GM12874 (cell line): ENCODE results near the gene CPSF4L.

Experiments used
- TF ChIP-seq, protein P1 (sequence below): IDR thresholded peaks from 2 replicates; pipeline ENCODE4 v1.5.1; 2011; ENCODE audit warnings: low read depth, mild to moderate bottlenecking, control low read depth, low read length, moderate library complexity; ENCODE audit not compliant: insufficient read depth

Gene CPSF4L

DNA sequence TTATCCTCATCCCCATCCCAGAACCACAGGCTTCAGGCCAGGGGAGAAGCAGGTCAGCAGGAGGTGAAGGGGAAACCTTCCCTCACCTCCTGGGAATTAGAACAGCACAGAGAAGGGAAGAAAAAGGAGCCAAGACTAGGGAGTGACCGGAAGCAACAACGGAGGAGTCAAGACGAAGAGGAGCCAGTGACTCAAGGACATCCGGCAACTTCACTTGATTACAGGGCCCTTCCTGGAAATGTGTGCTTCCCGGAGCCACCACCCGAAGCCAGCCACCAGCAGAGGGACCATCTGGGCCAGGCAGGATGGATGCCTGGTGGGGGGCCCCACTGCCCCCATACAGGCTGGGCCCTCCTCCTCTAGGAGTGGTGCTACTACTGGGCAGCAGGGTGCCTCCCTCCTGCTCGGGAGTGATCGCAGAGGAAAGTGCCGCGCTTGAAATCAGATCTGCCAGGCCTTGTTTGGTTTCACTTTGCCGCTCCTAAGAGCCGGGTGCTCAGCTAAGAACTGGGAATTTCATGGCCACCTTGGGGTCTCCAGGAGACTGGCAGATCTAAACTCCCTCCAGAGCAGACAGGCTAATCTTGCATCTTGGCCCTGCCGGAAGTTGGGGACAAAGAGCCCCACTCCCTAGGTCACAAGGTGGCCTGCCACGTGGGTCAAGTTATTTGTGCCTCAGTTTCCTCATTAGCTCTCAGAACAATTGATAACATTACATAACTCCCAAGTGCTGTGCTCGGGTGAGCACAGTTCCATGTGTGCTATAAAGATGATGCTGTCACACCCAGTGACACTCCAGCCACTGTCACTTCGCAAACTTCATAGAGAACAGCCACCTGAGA lies 43.5 kb upstream of the CPSF4L start:
- TF ChIP-seq, protein P1, sequence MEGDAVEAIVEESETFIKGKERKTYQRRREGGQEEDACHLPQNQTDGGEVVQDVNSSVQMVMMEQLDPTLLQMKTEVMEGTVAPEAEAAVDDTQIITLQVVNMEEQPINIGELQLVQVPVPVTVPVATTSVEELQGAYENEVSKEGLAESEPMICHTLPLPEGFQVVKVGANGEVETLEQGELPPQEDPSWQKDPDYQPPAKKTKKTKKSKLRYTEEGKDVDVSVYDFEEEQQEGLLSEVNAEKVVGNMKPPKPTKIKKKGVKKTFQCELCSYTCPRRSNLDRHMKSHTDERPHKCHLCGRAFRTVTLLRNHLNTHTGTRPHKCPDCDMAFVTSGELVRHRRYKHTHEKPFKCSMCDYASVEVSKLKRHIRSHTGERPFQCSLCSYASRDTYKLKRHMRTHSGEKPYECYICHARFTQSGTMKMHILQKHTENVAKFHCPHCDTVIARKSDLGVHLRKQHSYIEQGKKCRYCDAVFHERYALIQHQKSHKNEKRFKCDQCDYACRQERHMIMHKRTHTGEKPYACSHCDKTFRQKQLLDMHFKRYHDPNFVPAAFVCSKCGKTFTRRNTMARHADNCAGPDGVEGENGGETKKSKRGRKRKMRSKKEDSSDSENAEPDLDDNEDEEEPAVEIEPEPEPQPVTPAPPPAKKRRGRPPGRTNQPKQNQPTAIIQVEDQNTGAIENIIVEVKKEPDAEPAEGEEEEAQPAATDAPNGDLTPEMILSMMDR: no peak

DNA sequence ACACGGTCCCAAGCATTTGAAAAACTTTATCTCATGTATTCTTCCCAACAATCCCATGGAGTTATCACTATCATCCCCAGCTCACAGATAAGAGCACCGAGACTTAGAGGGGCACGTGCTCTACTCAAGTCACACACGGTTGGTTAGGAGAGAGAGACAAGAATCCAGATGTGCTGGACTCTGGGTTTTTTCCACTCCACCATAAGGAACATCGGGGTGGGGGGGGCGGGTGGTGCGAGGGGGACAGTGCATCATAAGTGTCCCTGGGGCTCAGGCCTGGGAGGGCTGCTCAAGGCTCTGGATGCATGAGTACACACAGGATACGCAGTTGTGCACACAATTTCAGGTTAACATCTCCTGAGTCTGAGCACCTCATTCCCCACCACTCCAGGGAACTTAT lies 42.8 kb upstream of the CPSF4L start:
- TF ChIP-seq, protein P1: no peak

DNA sequence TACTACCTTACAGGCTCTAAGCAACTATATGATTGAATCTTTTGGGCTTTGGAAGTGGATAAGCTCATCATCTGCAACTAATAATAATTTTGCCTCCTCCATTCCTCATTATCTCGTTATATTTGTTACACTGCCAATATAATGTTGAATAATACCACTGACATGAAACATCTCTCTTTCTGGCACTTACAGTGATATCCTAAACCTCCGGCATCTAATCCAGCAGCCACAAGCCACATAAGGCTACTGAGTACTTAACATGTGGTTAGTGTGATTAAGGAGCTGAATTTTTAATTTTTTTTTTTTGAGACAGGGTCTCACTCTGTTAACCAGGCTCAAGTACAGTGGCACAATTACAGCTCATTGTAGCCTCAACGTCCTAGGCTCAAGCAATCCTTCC lies 40.5 kb upstream of the CPSF4L start:
- TF ChIP-seq, protein P1: no peak

DNA sequence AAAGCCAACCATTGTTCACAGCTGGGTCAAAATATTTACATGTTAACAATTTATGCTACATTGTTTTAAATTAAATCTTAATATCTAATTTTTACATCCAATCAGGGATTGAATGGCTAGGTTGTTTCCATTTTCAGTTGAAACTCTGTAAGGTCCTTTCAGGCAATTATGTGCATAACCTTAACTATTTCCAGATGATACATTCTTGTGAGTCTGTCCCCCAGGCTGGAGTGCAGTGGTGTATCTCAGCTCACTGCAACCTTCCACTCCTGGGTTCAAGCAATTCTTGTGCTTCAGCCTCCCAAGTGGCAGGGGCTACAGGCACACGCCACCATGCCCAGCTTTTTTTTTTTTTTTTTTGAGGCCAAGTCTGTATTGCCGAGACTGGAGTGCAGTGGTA lies 39.7 kb upstream of the CPSF4L start:
- TF ChIP-seq, protein P1: no peak

GRCh38 chr17:73300392-73300791 lies 38.7 kb upstream of the CPSF4L start:
- TF ChIP-seq, protein P1: no peak

GRCh38 chr17:73297934-73298861 lies 36.5 kb upstream of the CPSF4L start:
- TF ChIP-seq, protein P1: no peak

DNA sequence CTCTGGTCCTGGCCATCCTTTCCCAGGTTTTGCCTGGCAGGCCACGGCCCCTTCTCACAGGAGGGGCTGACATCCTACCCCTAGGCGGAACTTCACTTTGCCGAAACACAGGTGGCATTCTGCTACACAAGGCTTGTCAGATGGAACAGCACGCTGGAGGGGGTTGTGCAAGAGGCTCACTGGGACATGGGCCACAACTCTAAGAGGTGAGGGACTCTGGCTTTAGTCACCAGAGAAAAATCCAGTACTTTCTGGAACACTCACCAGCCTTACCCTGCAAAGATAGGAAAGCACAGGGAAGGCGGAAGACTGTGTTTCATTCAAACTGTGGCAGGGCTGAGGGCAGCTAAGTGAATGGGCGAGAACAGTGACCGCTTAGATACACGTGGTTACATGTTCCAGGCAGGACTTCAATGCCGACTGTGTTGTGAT lies 31.8 kb upstream of the CPSF4L start:
- TF ChIP-seq, protein P1: no peak
